ENCODE data around the gene HRK. TPM values are rescaled to one million over a fixed set of nuclear protein-coding genes. Genes with fewer than 3 reads are reported as not detected.
A peak's percentile ranks its signal among the peaks of the same experiment; 100 is the strongest.

Gene HRK
- total RNA-seq, 2 experiments from 2014 or later: not detected

- Mint-ChIP-seq H3K4me3 (peak overlapping the region; percentile 52), H3K36me3 (peaks cover 37% of the 10 kb centered on the region), H3K4me1 (peaks cover 55% of the 10 kb centered on the region), H3K27me3 (no peaks in the 10 kb centered on the region), H3K9me3 (no peaks in the 10 kb centered on the region), H3K27ac (peak overlapping the region; percentile 62)
- DNase-seq (peak; percentile 35), ATAC-seq (ENCODE audit: low read depth) (peak; percentile 81)
- POLR2A ChIA-PET: interaction anchor here (0.6 kb wide), 1 partner anchor 70 kb away, joined by 4 read pairs; no protein-coding TSS in a partner anchor
Observed at GRCh38 chr12:116916714-116917114, 35.5 kb upstream of the HRK start.

DNA sequence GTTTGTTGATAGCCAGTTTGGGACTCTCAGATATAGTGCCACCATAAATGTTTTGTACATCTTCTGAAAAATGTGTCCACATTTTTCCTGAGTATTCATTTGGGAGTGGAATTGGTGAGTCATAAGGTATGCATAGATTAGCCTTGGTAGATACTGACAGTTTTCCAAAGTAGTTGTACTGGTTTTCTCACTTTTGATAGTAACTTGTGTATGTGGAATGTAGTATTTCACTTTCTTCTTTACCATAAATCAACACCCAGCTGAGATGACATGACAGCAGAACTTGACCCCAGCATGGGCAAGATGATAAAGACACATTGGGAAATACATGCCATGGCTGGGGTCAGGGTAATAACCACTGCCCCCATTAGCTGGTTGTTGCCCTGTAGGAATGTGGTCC is 34.9 kb upstream of the HRK start:
- H3K27ac Mint-ChIP-seq: no peak overlapping the region
- DNase-seq: no peak
- no peak overlapping the region for H3K4me3 Mint-ChIP-seq
- POLR2A ChIA-PET: interaction anchor here (0.6 kb wide), 1 partner anchor 69 kb away, joined by 4 read pairs; no protein-coding TSS in a partner anchor
- H3K36me3 Mint-ChIP-seq: peaks cover 40% of the 10 kb centered on the region
- peaks cover 54% of the 10 kb centered on the region for H3K4me1 Mint-ChIP-seq
- no peaks in the 10 kb centered on the region for H3K9me3 Mint-ChIP-seq
- no peaks in the 10 kb centered on the region for H3K27me3 Mint-ChIP-seq
- ATAC-seq (ENCODE audit: low read depth): no peak

- no peak for ATAC-seq (ENCODE audit: low read depth)
- DNase-seq: no peak
- H3K27me3 Mint-ChIP-seq: no peaks in the 10 kb centered on the region
- POLR2A ChIA-PET: no interaction called here
- H3K36me3 Mint-ChIP-seq: peaks cover 39% of the 10 kb centered on the region
- no peak overlapping the region for H3K4me3 Mint-ChIP-seq
- H3K4me1 Mint-ChIP-seq: peaks cover 49% of the 10 kb centered on the region
- H3K9me3 Mint-ChIP-seq: no peaks in the 10 kb centered on the region
- no peak overlapping the region for H3K27ac Mint-ChIP-seq
Observed at GRCh38 chr12:116915326-116915725, 34.1 kb upstream of the HRK start.

DNA sequence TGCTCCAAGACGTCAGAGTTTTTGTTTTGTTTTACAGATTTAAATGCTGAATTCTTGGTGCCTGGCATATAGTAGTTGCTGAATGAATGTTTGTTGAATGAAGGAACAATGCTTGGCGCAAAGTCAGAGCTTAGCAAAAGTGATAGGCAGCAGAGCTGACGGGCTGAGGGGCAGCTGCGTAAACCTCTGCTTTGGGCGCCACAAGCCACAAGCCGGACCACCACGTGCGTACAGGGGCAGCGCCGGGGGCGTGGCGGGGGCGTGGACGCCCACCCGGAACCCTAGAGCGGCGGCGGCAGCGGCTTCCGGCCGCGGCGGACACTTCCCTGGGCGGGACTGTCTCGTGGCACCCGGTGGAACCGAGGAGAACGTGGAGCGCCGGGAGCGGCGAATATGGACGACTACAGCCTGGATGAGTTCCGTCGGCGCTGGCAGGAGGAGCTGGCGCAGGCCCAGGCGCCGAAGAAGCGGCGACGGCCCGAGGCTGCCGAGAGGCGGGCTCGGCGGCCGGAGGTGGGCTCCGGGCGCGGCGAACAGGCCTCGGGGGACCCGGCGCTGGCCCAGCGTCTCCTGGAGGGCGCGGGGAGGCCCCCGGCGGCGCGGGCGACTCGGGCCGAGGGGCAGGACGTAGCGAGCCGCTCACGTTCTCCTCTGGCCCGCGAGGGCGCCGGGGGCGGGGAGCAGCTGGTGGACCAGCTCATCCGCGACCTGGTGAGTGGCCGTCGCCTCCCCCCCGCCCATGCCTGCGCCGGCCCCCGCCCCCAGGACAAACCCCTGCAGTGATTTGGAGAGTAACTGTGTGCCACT is 29.6 kb upstream of the HRK start, which contains the start of gene FBXW8:
TSS of gene FBXW8 (plus strand) at position 306 of the 807 bp plus-strand sequence. CDS start at position 394, 88 bp downstream.
- peaks cover 22% of the 10 kb centered on the region for H3K4me1 Mint-ChIP-seq
- peak; percentile 82 for DNase-seq
- no peaks in the 10 kb centered on the region for H3K9me3 Mint-ChIP-seq
- POLR2A ChIA-PET: interaction anchor here (0.8 to 1.0 kb wide), 3 partner anchors 10 to 351 kb away, joined by 3 to 4 read pairs (median 3); no protein-coding TSS in a partner anchor
- peaks cover 24% of the 10 kb centered on the region for H3K36me3 Mint-ChIP-seq
- H3K4me3 Mint-ChIP-seq: peak within 1 kb of the TSS; percentile 86
- ATAC-seq (ENCODE audit: low read depth): peak; percentile 89
- peak within 1 kb of the TSS; percentile 75 for H3K27ac Mint-ChIP-seq
- peaks cover 21% of the 10 kb centered on the region for H3K27me3 Mint-ChIP-seq

DNA sequence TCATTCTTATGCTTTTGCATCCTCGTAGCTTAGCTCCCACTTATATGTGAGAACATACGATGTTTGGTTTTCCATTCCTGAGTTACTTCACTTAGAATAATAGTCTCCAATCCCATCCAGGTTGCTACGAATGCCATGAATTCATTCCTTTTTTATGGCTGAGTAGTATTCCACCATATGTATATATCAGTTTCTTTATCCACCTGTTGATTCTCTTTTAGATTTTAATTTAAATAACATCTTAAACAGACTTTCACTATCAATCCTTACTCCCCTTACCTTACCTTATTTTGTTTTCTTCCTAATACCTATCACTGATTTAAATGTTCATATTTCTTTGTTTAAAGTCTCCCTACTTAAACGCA is 29.0 kb upstream of the HRK start:
- H3K9me3 Mint-ChIP-seq: no peaks in the 10 kb centered on the region
- H3K27me3 Mint-ChIP-seq: peaks cover 21% of the 10 kb centered on the region
- no peak for ATAC-seq (ENCODE audit: low read depth)
- DNase-seq: no peak
- peaks cover 19% of the 10 kb centered on the region for H3K4me1 Mint-ChIP-seq
- peak overlapping the region; percentile 75 for H3K27ac Mint-ChIP-seq
- POLR2A ChIA-PET: interaction anchor here (0.9 to 1.0 kb wide), 2 partner anchors 11 to 28 kb away, joined by 3 to 4 read pairs; no protein-coding TSS in a partner anchor
- H3K4me3 Mint-ChIP-seq: peak overlapping the region; percentile 86
- H3K36me3 Mint-ChIP-seq: peaks cover 19% of the 10 kb centered on the region

DNA sequence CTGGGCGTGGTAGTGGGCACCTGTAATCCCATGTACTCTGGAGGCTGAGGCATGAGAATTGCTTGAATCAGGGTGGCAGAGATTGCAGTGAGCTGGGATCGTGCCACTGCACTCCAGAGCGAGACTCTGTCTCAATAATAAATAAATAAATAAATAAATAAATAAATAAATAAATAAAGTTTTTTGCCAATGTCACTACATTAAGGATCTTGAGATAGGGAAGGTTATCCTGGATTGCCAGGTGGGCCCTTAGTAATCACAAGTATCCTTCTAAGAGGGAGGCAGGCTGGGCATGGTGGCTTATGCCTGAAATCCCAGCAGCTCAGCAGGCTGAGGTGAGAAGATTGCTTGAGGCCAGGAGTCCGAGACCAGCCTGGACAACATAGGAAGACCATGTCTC is 25.0 kb upstream of the HRK start:
- H3K36me3 Mint-ChIP-seq: no peaks in the 10 kb centered on the region
- peaks cover 34% of the 10 kb centered on the region for H3K27me3 Mint-ChIP-seq
- POLR2A ChIA-PET: no interaction called here
- H3K27ac Mint-ChIP-seq: no peak overlapping the region
- H3K4me3 Mint-ChIP-seq: no peak overlapping the region
- H3K4me1 Mint-ChIP-seq: peaks cover 5% of the 10 kb centered on the region
- ATAC-seq (ENCODE audit: low read depth): no peak
- no peak for DNase-seq
- no peaks in the 10 kb centered on the region for H3K9me3 Mint-ChIP-seq

DNA sequence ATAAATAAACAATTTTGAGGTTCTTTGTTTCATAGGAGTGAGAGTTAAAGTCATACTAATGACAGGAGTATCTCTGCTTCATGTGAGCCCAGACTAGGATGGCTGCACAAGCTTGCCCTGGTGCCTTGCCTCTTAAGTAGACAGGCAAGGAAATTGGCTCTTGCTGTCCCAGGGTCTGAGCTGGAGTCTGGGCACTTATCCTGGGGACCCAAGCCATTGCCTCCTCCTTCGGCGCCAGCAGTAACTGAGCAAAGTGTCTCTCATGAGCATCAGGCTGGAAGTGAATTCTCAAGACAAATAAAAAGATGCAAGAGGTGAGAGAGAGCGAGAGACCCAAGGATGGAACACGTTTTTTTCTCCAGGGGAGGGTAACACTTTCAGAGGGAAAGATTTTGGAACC is 22.6 kb upstream of the HRK start:
- DNase-seq (no peak), ATAC-seq (ENCODE audit: low read depth) (no peak)
- Mint-ChIP-seq H3K36me3 (no peaks in the 10 kb centered on the region), H3K4me3 (no peak overlapping the region), H3K9me3 (no peaks in the 10 kb centered on the region), H3K27ac (no peak overlapping the region), H3K27me3 (peaks cover 40% of the 10 kb centered on the region), H3K4me1 (no peaks in the 10 kb centered on the region)
- POLR2A ChIA-PET: no interaction called here

DNA sequence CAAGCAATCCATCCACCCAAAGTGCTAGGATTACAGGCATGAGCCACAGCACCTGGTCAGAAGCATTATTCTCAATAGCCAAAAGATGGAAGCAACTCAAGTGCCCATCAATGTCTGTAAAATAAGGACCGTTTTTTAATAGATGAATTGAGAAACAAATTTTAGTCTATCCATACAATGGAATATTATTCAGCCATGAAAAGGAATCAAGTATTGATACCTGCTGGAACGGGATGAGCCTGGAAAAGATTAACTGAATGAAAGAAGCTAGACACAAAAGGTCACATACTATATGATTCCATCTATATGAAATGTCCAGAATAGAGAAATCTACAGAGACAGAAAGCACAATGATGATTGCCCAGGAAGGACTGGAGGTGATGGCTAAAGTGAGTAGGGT is 20.4 kb upstream of the HRK start:
- Mint-ChIP-seq H3K27me3 (peaks cover 32% of the 10 kb centered on the region), H3K36me3 (no peaks in the 10 kb centered on the region)

DNA sequence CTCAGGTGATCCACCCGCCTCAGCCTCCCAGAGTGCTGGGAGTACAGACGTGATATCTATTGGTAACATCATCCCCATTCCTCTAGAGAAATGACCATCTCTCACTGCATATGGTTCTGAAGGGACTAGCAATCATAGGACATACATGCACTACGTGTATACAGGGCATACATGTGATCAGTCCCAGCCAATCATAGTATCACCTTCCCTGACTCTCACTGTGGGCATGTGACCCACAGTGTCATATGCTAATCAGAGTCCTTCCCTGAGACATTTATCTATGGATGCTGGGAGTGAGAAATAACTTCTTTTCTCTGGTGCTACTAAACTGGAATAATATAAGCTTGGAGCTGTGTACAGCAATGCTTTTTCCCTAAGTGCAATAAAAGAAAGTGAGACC is 17.4 kb upstream of the HRK start:
- no peak overlapping the region for H3K4me3 Mint-ChIP-seq
- H3K27me3 Mint-ChIP-seq: peaks cover 34% of the 10 kb centered on the region
- H3K36me3 Mint-ChIP-seq: no peaks in the 10 kb centered on the region
- no peaks in the 10 kb centered on the region for H3K9me3 Mint-ChIP-seq
- H3K27ac Mint-ChIP-seq: no peak overlapping the region
- ATAC-seq (ENCODE audit: low read depth) (no peak), DNase-seq (no peak)
- no peaks in the 10 kb centered on the region for H3K4me1 Mint-ChIP-seq
- POLR2A ChIA-PET: no interaction called here

More for the DNA sequence above, 20.4 kb upstream of the HRK start:
- Mint-ChIP-seq H3K4me1 (no peaks in the 10 kb centered on the region), H3K27ac (no peak overlapping the region), H3K4me3 (no peak overlapping the region), H3K9me3 (no peaks in the 10 kb centered on the region)
- no peak for DNase-seq
- POLR2A ChIA-PET: no interaction called here
- ATAC-seq (ENCODE audit: low read depth): no peak

DNA sequence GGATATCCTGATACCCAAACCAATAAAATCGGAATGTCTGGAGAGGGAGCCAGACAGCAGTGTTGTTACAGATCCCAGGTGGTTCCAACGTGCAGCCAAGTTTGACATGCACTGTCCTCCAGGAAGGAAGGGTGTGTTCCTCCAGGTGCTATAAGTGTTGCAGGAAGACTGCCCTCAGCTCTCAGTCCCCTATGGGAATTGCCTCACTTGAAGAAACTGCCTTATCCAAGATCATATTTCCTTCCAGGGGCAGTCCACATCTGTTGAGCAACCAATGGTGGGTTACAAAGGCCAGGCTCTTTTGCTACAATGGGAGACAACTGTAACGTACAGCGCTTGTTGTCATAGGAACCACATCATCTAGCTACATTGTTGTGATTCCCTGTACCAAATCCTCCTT is 16.2 kb upstream of the HRK start:
- ATAC-seq (ENCODE audit: low read depth) (no peak), DNase-seq (no peak)
- Mint-ChIP-seq H3K4me3 (no peak overlapping the region), H3K27ac (no peak overlapping the region), H3K27me3 (peaks cover 34% of the 10 kb centered on the region), H3K36me3 (no peaks in the 10 kb centered on the region), H3K9me3 (no peaks in the 10 kb centered on the region), H3K4me1 (no peaks in the 10 kb centered on the region)
- POLR2A ChIA-PET: no interaction called here

DNA sequence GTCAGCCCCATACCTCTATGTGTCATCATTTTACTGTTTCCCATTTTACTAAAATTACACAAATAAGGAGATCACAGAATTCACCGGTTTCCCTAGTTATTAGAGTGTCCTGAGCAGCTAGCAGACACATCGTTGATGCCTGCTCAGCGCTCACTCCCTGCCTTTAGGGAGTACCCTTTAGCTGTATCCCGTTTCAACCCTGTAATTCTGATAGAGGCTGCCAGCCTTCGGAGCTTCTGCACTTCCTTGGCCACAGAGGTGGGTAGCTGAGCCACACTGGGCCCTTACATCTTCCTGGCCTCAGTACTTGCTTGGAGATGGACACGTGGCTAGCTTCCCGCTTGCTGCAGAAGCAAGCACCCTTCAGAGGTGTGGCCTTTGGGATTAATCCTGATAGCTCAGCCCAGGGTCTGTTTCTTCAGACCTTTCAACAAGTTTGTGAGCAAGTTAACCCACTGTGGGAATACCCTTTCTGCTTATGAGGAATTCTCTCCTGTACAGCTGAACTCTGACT is 15.2 kb upstream of the HRK start:
- no peaks in the 10 kb centered on the region for H3K36me3 Mint-ChIP-seq
- POLR2A ChIA-PET: interaction anchor here (0.7 kb wide), 1 partner anchor 659 kb away, joined by 3 read pairs; no protein-coding TSS in a partner anchor
- DNase-seq: no peak
- H3K4me3 Mint-ChIP-seq: no peak overlapping the region
- no peaks in the 10 kb centered on the region for H3K9me3 Mint-ChIP-seq
- H3K4me1 Mint-ChIP-seq: peaks cover 2% of the 10 kb centered on the region
- no peak overlapping the region for H3K27ac Mint-ChIP-seq
- peaks cover 29% of the 10 kb centered on the region for H3K27me3 Mint-ChIP-seq
- no peak for ATAC-seq (ENCODE audit: low read depth)

- H3K9me3 Mint-ChIP-seq: no peaks in the 10 kb centered on the region
Observed at GRCh38 chr12:116894913-116895312, 13.7 kb upstream of the HRK start.

GRCh38 chr12:116892349-116893140 is 11.3 kb upstream of the HRK start:
- Mint-ChIP-seq H3K27ac (no peak overlapping the region), H3K4me1 (peaks cover 2% of the 10 kb centered on the region), H3K36me3 (no peaks in the 10 kb centered on the region), H3K9me3 (no peaks in the 10 kb centered on the region), H3K27me3 (peaks cover 25% of the 10 kb centered on the region), H3K4me3 (no peak overlapping the region)
- POLR2A ChIA-PET: no interaction called here
- ATAC-seq (ENCODE audit: low read depth) (no peak), DNase-seq (no peak)

More at GRCh38 chr12:116894913-116895312, 13.7 kb upstream of the HRK start:
- Mint-ChIP-seq H3K36me3 (no peaks in the 10 kb centered on the region), H3K4me3 (no peak overlapping the region), H3K27ac (no peak overlapping the region), H3K27me3 (peaks cover 24% of the 10 kb centered on the region), H3K4me1 (peaks cover 2% of the 10 kb centered on the region)
- DNase-seq (no peak), ATAC-seq (ENCODE audit: low read depth) (no peak)
- POLR2A ChIA-PET: no interaction called here

Data from activated naive CD8-positive, alpha-beta T cell treated with anti-CD3 and anti-CD28 coated beads, Interleukin-2, amount 10 ng/mL, durations not matched to agents 7 days and 5 days (primary cell).